NCI-H1417 (cell line): Measurements from ENCODE around the gene MYLK3.
"Not testable (repeated sequence)": the region's sequence is repeated elsewhere in the genome, so short reads cannot be mapped to it uniquely, and the experiment has no call there.

Source experiments
- DNase-seq, 3 experiments: peaks; one replicate each; lab custom pipeline; 2025; lab: John Stamatoyannopoulos, UW

MYLK3 gene

GRCh38 chr16:46689365-46690280, 58.5 kb downstream of the MYLK3 start, which contains the start of gene ORC6:
Gene ORC6 (plus strand): TSS chr16:46689659. CDS start chr16:46689706, 47 bp downstream.
- DNase-seq = peak; percentile 89 to 100 (median 99)

- peak; percentile 92 to 100 (median 99) for DNase-seq
Measured at GRCh38 chr16:46688654-46689364, 59.3 kb downstream of the MYLK3 start, which contains the start of gene VPS35. Gene VPS35 (minus strand): TSS chr16:46689178. CDS start chr16:46689133, 45 bp downstream.

GRCh38 chr16:46688101-46688653, 60.0 kb downstream of the MYLK3 start:
- no peak for DNase-seq

GRCh38 chr16:46687486-46687885, 60.7 kb downstream of the MYLK3 start:
- peak in 1 of 3 experiments; percentile 11 for DNase-seq

GRCh38 chr16:46686815-46687473, 61.2 kb downstream of the MYLK3 start:
- peak in 1 of 3 experiments; percentile 30 for DNase-seq

- DNase-seq = not testable (repeated sequence)
Measured at GRCh38 chr16:46681867-46682266, 66.3 kb downstream of the MYLK3 start.

GRCh38 chr16:46677943-46678342, 70.2 kb downstream of the MYLK3 start:
- not testable (repeated sequence) for DNase-seq

- DNase-seq = peak; percentile 27 to 74 (median 28)
Measured at GRCh38 chr16:46673320-46674013, 74.7 kb downstream of the MYLK3 start.

GRCh38 chr16:46662123-46662522, 86.0 kb downstream of the MYLK3 start:
- no peak for DNase-seq

- no peak for DNase-seq
Measured at GRCh38 chr16:46658925-46659324, 89.2 kb downstream of the MYLK3 start.
